ENCODE measurements around the gene HHAT. TPM values are rescaled to one million over a fixed set of nuclear protein-coding genes. Genes with fewer than 3 reads are reported as not detected.

The HHAT gene
- total RNA-seq, 1 donor from 2014 or later, result 2.3 TPM

DNA sequence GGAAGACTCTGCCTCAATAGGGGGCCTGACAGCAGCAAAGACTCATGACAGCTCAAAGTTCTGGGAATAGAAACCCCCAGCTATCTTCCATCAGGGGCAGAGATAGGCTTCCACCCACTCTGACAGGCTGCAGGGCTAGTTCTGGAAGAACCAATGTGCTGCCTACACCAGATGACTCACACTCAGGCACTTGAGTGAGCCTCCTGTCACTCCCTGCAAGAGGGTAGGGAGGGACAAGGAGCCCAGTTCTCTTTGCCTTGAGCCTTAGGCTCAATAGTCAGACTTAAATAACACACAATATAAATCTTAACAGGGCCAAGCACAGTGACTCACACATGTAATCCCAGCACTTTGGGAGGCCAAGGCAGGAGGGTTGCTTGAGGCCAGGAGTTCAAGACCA lies 386.4 kb downstream of the HHAT start:
- no peaks in the 10 kb centered on the region for H3K9me3 Mint-ChIP-seq (ENCODE audit: unreplicated experiment)
- DNase-seq, result no peak
- H3K36me3 Mint-ChIP-seq (ENCODE audit: unreplicated experiment), result no peaks in the 10 kb centered on the region
- H3K27me3 Mint-ChIP-seq (ENCODE audit: unreplicated experiment), result peaks cover 3% of the 10 kb centered on the region
- H3K4me1 Mint-ChIP-seq (ENCODE audit: low read depth, unreplicated experiment), result peaks cover 4% of the 10 kb centered on the region
- no peak overlapping the region for H3K27ac Mint-ChIP-seq (ENCODE audit: unreplicated experiment)
- no peak for TF ChIP-seq CTCF (IDR thresholded peaks at IDR 0.05; ENCODE audit: partially characterized antibody, unreplicated experiment)
- no peak overlapping the region for H3K4me3 Mint-ChIP-seq (ENCODE audit: unreplicated experiment)

DNA sequence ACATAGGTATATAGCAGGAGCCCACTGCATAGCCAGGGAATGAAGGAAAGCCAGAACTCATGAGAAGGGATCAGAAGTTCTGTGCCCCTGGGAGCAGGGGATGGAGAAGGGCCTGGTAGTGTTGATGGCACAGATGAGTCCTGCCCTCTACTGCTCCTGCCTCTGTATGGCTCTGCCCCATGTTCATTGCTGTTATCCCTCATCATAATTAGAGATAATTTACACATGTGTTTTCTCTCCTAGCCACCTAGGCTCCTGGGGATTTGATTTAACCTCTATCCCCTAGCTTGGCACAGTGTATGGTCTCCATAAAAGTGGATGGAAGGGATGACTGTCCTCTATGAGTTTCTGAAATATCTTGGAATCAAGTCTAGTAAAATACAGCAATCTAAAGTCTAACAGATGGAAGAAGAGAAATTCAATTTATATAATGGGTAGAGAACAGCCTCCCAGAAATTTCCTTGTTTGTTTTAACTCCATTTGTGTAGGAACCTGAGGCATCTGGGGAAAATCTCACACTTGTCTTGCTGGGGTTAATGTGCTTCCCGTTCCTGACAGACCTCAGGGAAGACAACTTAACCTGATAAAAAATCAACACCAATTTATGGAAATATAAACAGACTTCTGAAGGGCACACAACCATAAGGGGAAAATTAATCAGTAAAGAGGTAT lies 393.8 kb downstream of the HHAT start:
- Mint-ChIP-seq H3K27me3 (ENCODE audit: unreplicated experiment) (no peaks in the 10 kb centered on the region), H3K27ac (ENCODE audit: unreplicated experiment) (no peak overlapping the region), H3K9me3 (ENCODE audit: unreplicated experiment) (peaks cover 3% of the 10 kb centered on the region), H3K4me3 (ENCODE audit: unreplicated experiment) (no peak overlapping the region), H3K36me3 (ENCODE audit: unreplicated experiment) (no peaks in the 10 kb centered on the region), H3K4me1 (ENCODE audit: low read depth, unreplicated experiment) (peaks cover 6% of the 10 kb centered on the region)
- TF ChIP-seq CTCF (IDR thresholded peaks at IDR 0.05; ENCODE audit: partially characterized antibody, unreplicated experiment), result no peak
- no peak for DNase-seq

- peaks cover 4% of the 10 kb centered on the region for H3K27me3 Mint-ChIP-seq (ENCODE audit: unreplicated experiment)
- H3K27ac Mint-ChIP-seq (ENCODE audit: unreplicated experiment), result no peak overlapping the region
- DNase-seq, result no peak
- TF ChIP-seq CTCF (IDR thresholded peaks at IDR 0.05; ENCODE audit: partially characterized antibody, unreplicated experiment), result no peak
- H3K4me1 Mint-ChIP-seq (ENCODE audit: low read depth, unreplicated experiment), result peaks cover 13% of the 10 kb centered on the region
- peaks cover 7% of the 10 kb centered on the region for H3K9me3 Mint-ChIP-seq (ENCODE audit: unreplicated experiment)
- no peak overlapping the region for H3K4me3 Mint-ChIP-seq (ENCODE audit: unreplicated experiment)
- H3K36me3 Mint-ChIP-seq (ENCODE audit: unreplicated experiment), result no peaks in the 10 kb centered on the region
These were observed 394.9 kb downstream of the HHAT start for GRCh38 chr1:210723646-210724045.

- H3K9me3 Mint-ChIP-seq (ENCODE audit: unreplicated experiment), result peaks cover 7% of the 10 kb centered on the region
- TF ChIP-seq CTCF (IDR thresholded peaks at IDR 0.05; ENCODE audit: partially characterized antibody, unreplicated experiment), result no peak
These were observed 396.1 kb downstream of the HHAT start for GRCh38 chr1:210724768-210725167.

More at GRCh38 chr1:210724768-210725167, 396.1 kb downstream of the HHAT start:
- Mint-ChIP-seq H3K27ac (ENCODE audit: unreplicated experiment) (no peak overlapping the region), H3K36me3 (ENCODE audit: unreplicated experiment) (no peaks in the 10 kb centered on the region), H3K4me3 (ENCODE audit: unreplicated experiment) (no peak overlapping the region), H3K4me1 (ENCODE audit: low read depth, unreplicated experiment) (peaks cover 17% of the 10 kb centered on the region), H3K27me3 (ENCODE audit: unreplicated experiment) (peaks cover 4% of the 10 kb centered on the region)
- no peak for DNase-seq

Other genes with a start within 250 kb of the HHAT start
- gene SERTAD4, start 96.1 kb upstream of the HHAT start, total RNA-seq (ENCODE audit: unreplicated experiment), result 1.5 TPM